ENCODE results near the gene PROZ.

Gene PROZ

DNA sequence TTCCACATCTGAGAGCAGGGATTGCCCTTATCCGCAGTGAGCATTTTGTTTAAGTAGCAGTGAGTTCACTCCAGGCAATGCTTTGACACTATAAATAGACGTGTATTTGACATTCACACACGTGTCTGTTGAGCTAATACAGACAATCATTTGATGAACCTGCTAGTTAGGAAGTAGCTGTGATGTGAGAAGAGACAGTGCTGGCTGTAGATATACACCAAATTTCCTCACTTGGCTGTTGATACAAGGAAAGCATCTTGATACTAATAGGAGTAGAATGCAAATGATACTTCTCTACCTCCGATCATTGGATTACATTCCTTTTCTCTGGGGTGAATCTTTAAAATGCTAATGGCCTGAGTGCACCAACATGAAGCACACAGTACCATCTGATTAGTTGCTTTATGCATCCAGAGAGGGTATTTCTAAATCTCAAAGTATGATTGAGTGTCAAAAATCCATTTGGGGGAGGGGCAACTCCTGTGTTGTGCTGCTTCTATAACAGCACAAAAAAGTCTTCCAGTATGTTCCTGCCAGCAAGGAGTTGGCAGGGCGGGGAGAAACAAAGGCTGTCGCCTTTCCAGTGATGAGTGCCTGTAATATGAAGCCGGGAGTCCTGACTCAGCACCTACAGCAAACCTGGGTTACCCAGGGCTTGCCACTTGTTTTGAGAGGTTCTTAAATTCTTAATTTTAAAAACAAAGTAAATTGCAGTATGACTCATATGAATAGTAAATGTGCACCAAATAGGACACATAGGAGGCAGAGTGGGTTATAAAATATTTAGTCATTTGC is 58.0 kb downstream of the PROZ start:
- H3K27ac ChIP-seq (ENCODE audit: low read depth, low read length), result no peak overlapping the region

DNA sequence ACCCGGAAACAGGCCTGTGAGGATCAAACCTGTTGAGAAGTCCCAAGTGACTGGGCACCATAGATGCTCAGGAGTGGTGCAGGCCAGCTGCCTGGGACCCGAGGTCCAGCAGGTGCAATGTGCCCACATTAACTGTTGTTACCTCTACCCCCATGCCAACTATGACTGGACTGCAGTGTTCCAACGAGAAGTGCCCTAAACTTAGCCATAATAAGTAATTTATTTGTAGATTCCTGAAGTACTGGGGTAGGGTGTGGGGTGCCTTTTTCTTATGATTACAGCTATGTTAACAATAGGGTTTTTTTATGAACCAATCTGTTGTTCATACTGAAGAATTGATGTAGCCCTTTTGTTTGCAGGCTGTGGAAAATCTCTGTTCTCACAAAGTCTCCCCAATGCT is 60.1 kb downstream of the PROZ start:
- no peak overlapping the region for H3K9ac ChIP-seq (ENCODE audit: low read depth in 1 of 2, low read length in 2 of 2)
- no peak overlapping the region for H3K4me3 ChIP-seq (ENCODE audit: low read depth in 1 of 2, low read length in 2 of 2)
- no peaks in the 10 kb centered on the region for H3K27me3 ChIP-seq (ENCODE audit: control insufficient read depth in 1 of 2, insufficient read depth in 2 of 2, low read length in 2 of 2)
- peaks cover 10 to 37% of the 10 kb centered on the region in 2 donors for H3K36me3 ChIP-seq (ENCODE audit: control insufficient read depth in 1 of 2, insufficient read depth in 2 of 2, low read length in 2 of 2)
- H3K9me3 ChIP-seq (ENCODE audit: control insufficient read depth in 1 of 2, low read length in 2 of 2), result no peaks in the 10 kb centered on the region
- peaks cover 28 to 35% of the 10 kb centered on the region in 2 donors for H3K4me1 ChIP-seq (ENCODE audit: control insufficient read depth in 1 of 2, insufficient read depth in 2 of 2, low read length in 2 of 2)
- no peak overlapping the region for H3K27ac ChIP-seq (ENCODE audit: low read depth, low read length)

More for the DNA sequence above, 58.0 kb downstream of the PROZ start:
- peaks cover 29 to 35% of the 10 kb centered on the region in 2 donors for H3K4me1 ChIP-seq (ENCODE audit: control insufficient read depth in 1 of 2, insufficient read depth in 2 of 2, low read length in 2 of 2)
- no peaks in the 10 kb centered on the region for H3K9me3 ChIP-seq (ENCODE audit: control insufficient read depth in 1 of 2, low read length in 2 of 2)
- H3K4me3 ChIP-seq (ENCODE audit: low read depth in 1 of 2, low read length in 2 of 2), result no peak overlapping the region
- H3K27me3 ChIP-seq (ENCODE audit: control insufficient read depth in 1 of 2, insufficient read depth in 2 of 2, low read length in 2 of 2), result no peaks in the 10 kb centered on the region
- no peak overlapping the region for H3K9ac ChIP-seq (ENCODE audit: low read depth in 1 of 2, low read length in 2 of 2)
- H3K36me3 ChIP-seq (ENCODE audit: control insufficient read depth in 1 of 2, insufficient read depth in 2 of 2, low read length in 2 of 2), result peaks cover 12 to 22% of the 10 kb centered on the region in 2 donors

DNA sequence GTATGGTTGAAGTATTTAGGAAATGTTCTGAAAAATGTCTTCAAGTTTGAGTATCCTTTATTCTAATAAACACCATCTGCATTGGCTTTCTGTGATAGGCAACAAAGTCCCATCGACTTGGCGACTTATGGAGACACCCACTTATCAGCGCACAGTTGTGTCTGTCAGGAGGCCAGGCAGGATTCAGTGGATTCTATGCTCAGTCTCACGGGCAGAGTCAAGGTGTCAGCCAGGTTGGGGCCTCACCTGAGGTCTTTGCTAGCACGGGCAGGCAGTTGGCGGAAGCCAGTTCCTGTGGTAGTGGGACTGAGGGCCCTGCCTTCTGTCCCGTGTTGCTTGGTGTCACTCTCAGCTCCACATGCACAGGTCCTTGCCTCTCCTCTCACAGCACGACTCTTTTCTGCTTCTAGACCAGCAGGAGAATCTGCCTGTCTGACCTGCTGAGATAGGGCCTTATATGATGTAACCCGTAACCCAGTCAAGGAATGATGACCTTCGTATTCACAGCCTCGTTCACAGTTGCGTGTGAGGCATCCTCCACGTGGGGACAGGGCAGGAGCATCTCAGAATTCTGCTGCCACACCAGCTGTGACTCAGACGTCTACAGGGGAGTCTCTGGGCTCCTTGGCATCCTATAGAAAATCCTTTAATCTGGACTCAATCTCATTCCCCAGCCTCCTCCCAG is 61.0 kb downstream of the PROZ start:
- peaks cover 8 to 44% of the 10 kb centered on the region in 2 donors for H3K36me3 ChIP-seq (ENCODE audit: control insufficient read depth in 1 of 2, insufficient read depth in 2 of 2, low read length in 2 of 2)
- H3K9ac ChIP-seq (ENCODE audit: low read depth in 1 of 2, low read length in 2 of 2), result peak overlapping the region in 1 of 2 donors; percentile 2
- H3K27ac ChIP-seq (ENCODE audit: low read depth, low read length), result no peak overlapping the region
- no peak overlapping the region for H3K4me3 ChIP-seq (ENCODE audit: low read depth in 1 of 2, low read length in 2 of 2)
- no peaks in the 10 kb centered on the region for H3K9me3 ChIP-seq (ENCODE audit: control insufficient read depth in 1 of 2, low read length in 2 of 2)
- H3K4me1 ChIP-seq (ENCODE audit: control insufficient read depth in 1 of 2, insufficient read depth in 2 of 2, low read length in 2 of 2), result peaks cover 28 to 35% of the 10 kb centered on the region in 2 donors
- no peaks in the 10 kb centered on the region for H3K27me3 ChIP-seq (ENCODE audit: control insufficient read depth in 1 of 2, insufficient read depth in 2 of 2, low read length in 2 of 2)

DNA sequence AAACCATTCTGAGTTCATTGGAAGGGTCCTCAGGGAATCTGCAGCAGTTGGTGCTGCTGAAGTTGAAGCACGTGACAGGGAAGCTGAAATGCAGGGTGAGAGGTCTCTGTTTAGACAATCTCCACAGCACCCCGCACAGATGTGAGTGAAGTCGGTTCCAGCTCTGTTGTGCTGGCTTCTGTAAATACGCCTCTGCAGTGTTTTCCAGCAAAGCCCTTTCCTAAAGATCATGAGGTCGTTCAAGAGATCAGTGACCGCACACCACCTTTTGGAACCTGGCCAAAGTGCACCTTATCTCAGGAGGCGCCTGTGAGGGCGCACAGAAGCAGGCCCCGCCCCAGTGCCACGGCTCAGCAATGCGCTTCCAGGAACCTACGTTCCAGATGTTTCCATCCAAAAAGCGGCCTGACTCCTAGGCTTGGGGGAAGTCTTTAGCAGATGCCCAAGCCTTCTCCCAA is 61.7 kb downstream of the PROZ start:
- no peak overlapping the region for H3K27ac ChIP-seq (ENCODE audit: low read depth, low read length)
- no peaks in the 10 kb centered on the region for H3K9me3 ChIP-seq (ENCODE audit: control insufficient read depth in 1 of 2, low read length in 2 of 2)
- H3K9ac ChIP-seq (ENCODE audit: low read depth in 1 of 2, low read length in 2 of 2), result peak overlapping the region in 1 of 2 donors; percentile 2
- H3K4me1 ChIP-seq (ENCODE audit: control insufficient read depth in 1 of 2, insufficient read depth in 2 of 2, low read length in 2 of 2), result peaks cover 28 to 34% of the 10 kb centered on the region in 2 donors
- H3K4me3 ChIP-seq (ENCODE audit: low read depth in 1 of 2, low read length in 2 of 2), result peak overlapping the region in 1 of 2 donors; percentile 5
- H3K36me3 ChIP-seq (ENCODE audit: control insufficient read depth in 1 of 2, insufficient read depth in 2 of 2, low read length in 2 of 2), result peaks cover 10 to 51% of the 10 kb centered on the region in 2 donors
- H3K27me3 ChIP-seq (ENCODE audit: control insufficient read depth in 1 of 2, insufficient read depth in 2 of 2, low read length in 2 of 2), result no peaks in the 10 kb centered on the region

GRCh38 chr13:113220877-113221276 is 62.4 kb downstream of the PROZ start:
- H3K27me3 ChIP-seq (ENCODE audit: control insufficient read depth in 1 of 2, insufficient read depth in 2 of 2, low read length in 2 of 2), result no peaks in the 10 kb centered on the region
- no peaks in the 10 kb centered on the region for H3K9me3 ChIP-seq (ENCODE audit: control insufficient read depth in 1 of 2, low read length in 2 of 2)
- H3K36me3 ChIP-seq (ENCODE audit: control insufficient read depth in 1 of 2, insufficient read depth in 2 of 2, low read length in 2 of 2), result peaks cover 17 to 58% of the 10 kb centered on the region in 2 donors
- no peak overlapping the region for H3K27ac ChIP-seq (ENCODE audit: low read depth, low read length)
- no peak overlapping the region for H3K4me3 ChIP-seq (ENCODE audit: low read depth in 1 of 2, low read length in 2 of 2)
- no peak overlapping the region for H3K9ac ChIP-seq (ENCODE audit: low read depth in 1 of 2, low read length in 2 of 2)
- H3K4me1 ChIP-seq (ENCODE audit: control insufficient read depth in 1 of 2, insufficient read depth in 2 of 2, low read length in 2 of 2), result peaks cover 22 to 27% of the 10 kb centered on the region in 2 donors

Measured in duodenal mucosa (tissue), 2 donors.